K562 (cell line): ENCODE measurements around the gene PMFBP1. TPM values are rescaled to one million over a fixed set of nuclear protein-coding genes. Genes with fewer than 3 reads are reported as not detected.

Experiments used
- ASH1L ChIP-seq: fragments of 450-650 bp; IDR thresholded peaks from 2 replicates; pipeline ENCODE4 v1.6.1; 2018; ENCODE audit warnings: borderline replicate concordance, mild to moderate bottlenecking, low read depth; ENCODE audit not compliant: partially characterized antibody
- BACH1 ChIP-seq: fragments of 200-800 bp; sonication (Bioruptor generic); IDR thresholded peaks from 2 replicates; pipeline ENCODE4 v1.6.1; 2016; ENCODE audit warnings: missing genetic modification characterization, missing compliant biosample characterization
- CLOCK ChIP-seq: fragments of 250-450 bp; sonication (Bioruptor Pico); IDR thresholded peaks from 2 replicates; pipeline ENCODE4 v1.4.0; 2020; ENCODE audit warnings: mild to moderate bottlenecking, moderate library complexity, borderline replicate concordance
- DMBX1 ChIP-seq: fragments of 250-450 bp; sonication (Bioruptor Pico); IDR thresholded peaks from 2 replicates; pipeline ENCODE4 v1.8.0; 2022; ENCODE audit warnings: inconsistent platforms, mild to moderate bottlenecking, moderate library complexity, borderline replicate concordance
- E4F1 ChIP-seq: fragments of 250-450 bp; sonication (Bioruptor Pico); IDR thresholded peaks from 2 replicates; pipeline ENCODE4 v1.5.0; 2021; ENCODE audit warnings: mild to moderate bottlenecking, borderline replicate concordance
- LARP7 ChIP-seq: fragments of 450-650 bp; IDR thresholded peaks from 2 replicates; pipeline ENCODE4 v1.6.1; 2016
- MLLT1 ChIP-seq, 2 experiments: fragments of 450-650 bp; IDR thresholded peaks; 2 replicates each; pipeline ENCODE4 v1.6.1; 2016
- MLX ChIP-seq, 2 experiments: fragments of 450-650 bp in 1 of 2; sonication (generic) in 1 of 2; formaldehyde crosslinking; conservative IDR thresholded peaks; 2 replicates each; pipeline versions ENCODE4 v1.4.0 to v1.8.1; 2020 to 2022; ENCODE audit warnings: mild to moderate bottlenecking in 1 of 2, missing genetic modification reagents in 1 of 2
- MNT ChIP-seq, 2 experiments: fragments of 450-650 bp; conservative IDR thresholded peaks; 2 replicates each; pipeline ENCODE4 v1.6.1; 2017; ENCODE audit warnings: mild to moderate bottlenecking in 2 of 2, moderate library complexity in 2 of 2
- NR2F6 ChIP-seq: fragments of 450-650 bp; formaldehyde crosslinking; IDR thresholded peaks from 2 replicates; pipeline ENCODE4 v1.4.0; 2020; ENCODE audit warnings: mild to moderate bottlenecking
- PCBP1 ChIP-seq: fragments of 200-400 bp; formaldehyde crosslinking; IDR thresholded peaks from 2 replicates; pipeline ENCODE4 v1.6.1; 2018; ENCODE audit warnings: mild to moderate bottlenecking, low read depth, low read length; ENCODE audit not compliant: poor library complexity, severe bottlenecking
- POLR2H ChIP-seq: IDR thresholded peaks from 2 replicates; pipeline ENCODE4 v1.6.1; 2016; ENCODE audit warnings: missing genetic modification characterization, low read depth, mild to moderate bottlenecking, control low read depth, missing compliant biosample characterization, moderate library complexity
- YBX1 ChIP-seq: fragments of 450-650 bp; IDR thresholded peaks from 2 replicates; pipeline ENCODE4 v1.7.1; 2016; ENCODE audit warnings: mild to moderate bottlenecking
- ZBTB12 ChIP-seq: fragments of 250-450 bp; sonication (Bioruptor Pico); IDR thresholded peaks from 2 replicates; pipeline ENCODE4 v1.4.0; 2020
- ZFP36 ChIP-seq: fragments of 150-350 bp; IDR thresholded peaks from 2 replicates; pipeline ENCODE4 v1.6.1; 2018; ENCODE audit warnings: low read length, low read depth; ENCODE audit not compliant: partially characterized antibody
- ZNF165 ChIP-seq: fragments of 250-450 bp; sonication (Bioruptor Pico); IDR thresholded peaks from 2 replicates; pipeline ENCODE4 v1.4.0; 2020; ENCODE audit warnings: borderline replicate concordance
- polyA plus RNA-seq, 8 experiments: library from polyadenylated mRNA; depleted of rRNA in 4 of 8; stranded (reverse) in 5 of 8; unstranded in 3 of 8; fragments of >200 nt; fragmentation: Nextera tagmentation in 2 of 8; fragmentation: Illumina TruSeq in 1 of 8; extraction: Ambion mirVana in 2 of 8; extraction: Trizol in 1 of 8; gene quantifications; 2 replicates each; pipeline versions ENCODE4 v1.2.1 to v1.2.3, GENCODE V29; 2011 to 2014; ENCODE audit warnings: inconsistent platforms in 1 of 8, missing spikeins in 1 of 8
- total RNA-seq, 7 experiments: library from RNA; depleted of rRNA in 6 of 7; stranded (reverse); fragments of >200 nt in 6 of 7; fragmentation: Illumina TruSeq in 2 of 7; extraction: Trizol in 2 of 7; gene quantifications; 2 replicates each; pipeline versions ENCODE4 v1.2.1 to v1.2.3, GENCODE V29; 2011 to 2021; ENCODE audit warnings: low replicate concordance in 1 of 7

The PMFBP1 gene
- total and polyA plus RNA-seq, 9 of the 15 experiments (the other 6 are each of a cell fraction or from before 2014, with no cell fraction given): 0.13 to 0.91 (median 0.47) TPM

GRCh38 chr16:72093448-72094265 is 78.3 kb downstream of the PMFBP1 start, which contains the start of the genes DHX38 and TXNL4B (continued):
- TF ChIP-seq ZNF165: no peak
- no peak for TF ChIP-seq MLLT1 (IDR thresholded peaks at IDR 0.05)
- TF ChIP-seq NR2F6 (CRISPR knock-in tag): no peak
- TF ChIP-seq MLX (CRISPR knock-in tag; conservative IDR thresholded peaks at IDR 0.05): no peak
- TF ChIP-seq ZFP36: no peak
- TF ChIP-seq CLOCK: no peak
- TF ChIP-seq PCBP1: no peak
- TF ChIP-seq E4F1 (CRISPR knock-in tag): no peak
- peak; percentile 65 to 85; a peak in 3 of 4 replicates for TF ChIP-seq MNT (conservative IDR thresholded peaks at IDR 0.05)
- TF ChIP-seq YBX1: no peak
- TF ChIP-seq POLR2H: peak; percentile 82
- TF ChIP-seq ZBTB12 (CRISPR knock-in tag): peak; percentile 66
- TF ChIP-seq LARP7: no peak
- no peak for TF ChIP-seq BACH1 (tag)
- 0 out of 2 replicates have a peak, but pooled peaks have one; percentile 38 for TF ChIP-seq DMBX1 (CRISPR knock-in tag)
- peak; percentile 90 for TF ChIP-seq ASH1L
